ENCODE measurements around the gene CSNK2A2. TPM values are rescaled to one million over a fixed set of nuclear protein-coding genes. Genes with fewer than 3 reads are reported as not detected.

The CSNK2A2 gene
- total and polyA plus RNA-seq, 2 of the 8 experiments (the other 6 are each of a cell fraction or from before 2014, with no cell fraction given), result 37.9 to 128 TPM

DNA sequence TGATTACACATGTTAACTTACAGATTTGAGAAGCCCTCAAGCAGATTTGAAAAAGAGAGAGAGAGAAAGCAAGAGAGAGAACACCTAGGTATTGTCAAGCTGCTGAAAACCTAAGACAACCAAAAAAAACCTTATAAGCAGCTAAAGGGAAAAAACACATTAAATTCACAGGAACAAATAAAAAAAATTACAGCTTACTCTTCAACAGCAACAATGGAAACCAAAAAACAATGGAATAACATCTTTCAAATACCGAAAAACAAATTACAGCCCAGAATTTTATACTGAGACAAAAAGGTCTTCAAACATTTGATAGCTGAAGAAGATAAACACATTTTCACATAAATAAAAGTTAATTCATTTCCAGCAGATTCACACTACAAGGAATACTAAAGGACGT lies 60.3 kb downstream of the CSNK2A2 start:
- H4K8ac ChIP-seq (ENCODE audit: extremely low read depth, insufficient read depth, low read length), result no peak overlapping the region
- H3K79me2 ChIP-seq (ENCODE audit: control insufficient read depth in 1 of 2, insufficient read depth in 2 of 2, low read length in 2 of 2), result no peaks in the 10 kb centered on the region
- 93% methylated on average over 2 of the region's 2 CpGs; no CpG with 5 or more reads in 1 of the 2 experiments for WGBS, 2 experiments (ENCODE audit: extremely low coverage in 1 of 2, insufficient coverage in 1 of 2, insufficient read length in 1 of 2, insufficient replicate concordance in 2 of 2, low coverage in 1 of 2, low lambda C conversion rate in 2 of 2, missing lambda C conversion rate in 1 of 2)
- no peak overlapping the region for H3K4me2 ChIP-seq (ENCODE audit: insufficient read depth in 1 of 2, low read depth in 2 of 2, low read length in 2 of 2)
- no peaks in the 10 kb centered on the region for H3K4me1 ChIP-seq (replicated peaks in 1 of 4; ENCODE audit: control insufficient read depth in 3 of 4, insufficient read depth in 4 of 4, low read length in 3 of 4)
- H3K9me3 ChIP-seq (ENCODE audit: insufficient read depth in 2 of 2, low read depth in 1 of 2, low read length in 1 of 2), result peaks cover 11 to 12% of the 10 kb centered on the region in 2 experiments; a peak in 2 of 4 replicates
- H3K4ac ChIP-seq (replicated peaks; ENCODE audit: insufficient read length, low read depth, low read length), result no peak overlapping the region
- no peaks in the 10 kb centered on the region for H3K27me3 ChIP-seq (replicated peaks in 1 of 4; ENCODE audit: control insufficient read depth in 3 of 4, extremely low read depth in 1 of 4, insufficient read depth in 3 of 4, low read length in 3 of 4)
- H4K91ac ChIP-seq (replicated peaks; ENCODE audit: insufficient read length, low read length), result no peak overlapping the region
- H2BK15ac ChIP-seq (ENCODE audit: low read length), result no peak overlapping the region
- no peaks in the 10 kb centered on the region for H3K79me1 ChIP-seq (ENCODE audit: low read depth, low read length)
- H2BK20ac ChIP-seq (ENCODE audit: low read length), result no peak overlapping the region
- no peak overlapping the region for H4K5ac ChIP-seq (ENCODE audit: insufficient read length, low read depth, low read length)
- no peak overlapping the region for H3K23ac ChIP-seq (ENCODE audit: insufficient read length)
- no peak overlapping the region for H2AFZ ChIP-seq (ENCODE audit: low read length)
- no peaks in the 10 kb centered on the region for H3K36me3 ChIP-seq (ENCODE audit: control insufficient read depth in 2 of 4, insufficient read depth in 4 of 4, low read length in 3 of 4)
- FAIRE-seq (no peak), DNase-seq (ENCODE audit: low read depth in 1 of 2, low spot score in 2 of 2) (no peak)
- POLR2A ChIA-PET (ENCODE audit: partially characterized antibody), result interaction anchor here (0.9 to 1.4 kb wide), 2 partner anchors 9 kb away, joined by 3 read pairs; partner anchors contain the start of gene CFAP20
- no peaks in the 10 kb centered on the region for H3K23me2 ChIP-seq (ENCODE audit: low read depth, low read length)
- H2BK5ac ChIP-seq (ENCODE audit: low read depth, low read length), result no peak overlapping the region
- H2AK5ac ChIP-seq (ENCODE audit: low read depth, low read length), result no peak overlapping the region
- no peak overlapping the region for H2BK12ac ChIP-seq (ENCODE audit: low read depth, low read length)
- H2BK120ac ChIP-seq (replicated peaks; ENCODE audit: low read depth, low read length), result no peak overlapping the region
- no peak overlapping the region for H3K14ac ChIP-seq (ENCODE audit: insufficient read length)
- no peak overlapping the region for H3K56ac ChIP-seq (replicated peaks; ENCODE audit: insufficient read length, low read depth, low read length)
- H3K4me3 ChIP-seq (ENCODE audit: extremely low read depth in 1 of 4, insufficient read depth in 2 of 4, low read depth in 3 of 4, low read length in 4 of 4), result no peak overlapping the region
- CTCF ChIA-PET (ENCODE audit: partially characterized antibody), result interaction anchor here (1.3 to 1.6 kb wide), 3 partner anchors 12 to 105 kb away, joined by 4 to 6 read pairs (median 4); no protein-coding TSS in a partner anchor
- no peak overlapping the region for H3K27ac ChIP-seq (ENCODE audit: low read depth, low read length)
- no peaks in the 10 kb centered on the region for H4K20me1 ChIP-seq (replicated peaks in 1 of 2; ENCODE audit: control insufficient read depth in 1 of 2, insufficient read depth in 2 of 2, low read length in 2 of 2)
- no peak overlapping the region for H3K9ac ChIP-seq (replicated peaks in 1 of 4; ENCODE audit: extremely low read depth in 1 of 4, low read depth in 3 of 4, low read length in 3 of 4)
- H3K18ac ChIP-seq (ENCODE audit: extremely low read depth, low read length), result no peak overlapping the region
- TF ChIP-seq SUZ12 (IDR thresholded peaks at IDR 0.05; ENCODE audit: low read length) (no peak), ASH2L (IDR thresholded peaks at IDR 0.05; ENCODE audit: low read length) (no peak), CHD1 (IDR thresholded peaks at IDR 0.05; ENCODE audit: low read depth, low read length) (no peak), NANOG (IDR thresholded peaks at IDR 0.05; ENCODE audit: insufficient read depth, low read depth, low read length, poor library complexity, severe bottlenecking) (no peak), JUND (IDR thresholded peaks at IDR 0.05; ENCODE audit: low read length) (no peak), POLR2A (IDR thresholded peaks at IDR 0.05; ENCODE audit: control extremely low read depth in 1 of 2, low read depth in 2 of 2, low read length in 2 of 2) (no peak)
- TF ChIP-seq, protein P1, sequence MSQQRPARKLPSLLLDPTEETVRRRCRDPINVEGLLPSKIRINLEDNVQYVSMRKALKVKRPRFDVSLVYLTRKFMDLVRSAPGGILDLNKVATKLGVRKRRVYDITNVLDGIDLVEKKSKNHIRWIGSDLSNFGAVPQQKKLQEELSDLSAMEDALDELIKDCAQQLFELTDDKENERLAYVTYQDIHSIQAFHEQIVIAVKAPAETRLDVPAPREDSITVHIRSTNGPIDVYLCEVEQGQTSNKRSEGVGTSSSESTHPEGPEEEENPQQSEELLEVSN (IDR thresholded peaks at IDR 0.05), result no peak
- TF ChIP-seq, protein P2, sequence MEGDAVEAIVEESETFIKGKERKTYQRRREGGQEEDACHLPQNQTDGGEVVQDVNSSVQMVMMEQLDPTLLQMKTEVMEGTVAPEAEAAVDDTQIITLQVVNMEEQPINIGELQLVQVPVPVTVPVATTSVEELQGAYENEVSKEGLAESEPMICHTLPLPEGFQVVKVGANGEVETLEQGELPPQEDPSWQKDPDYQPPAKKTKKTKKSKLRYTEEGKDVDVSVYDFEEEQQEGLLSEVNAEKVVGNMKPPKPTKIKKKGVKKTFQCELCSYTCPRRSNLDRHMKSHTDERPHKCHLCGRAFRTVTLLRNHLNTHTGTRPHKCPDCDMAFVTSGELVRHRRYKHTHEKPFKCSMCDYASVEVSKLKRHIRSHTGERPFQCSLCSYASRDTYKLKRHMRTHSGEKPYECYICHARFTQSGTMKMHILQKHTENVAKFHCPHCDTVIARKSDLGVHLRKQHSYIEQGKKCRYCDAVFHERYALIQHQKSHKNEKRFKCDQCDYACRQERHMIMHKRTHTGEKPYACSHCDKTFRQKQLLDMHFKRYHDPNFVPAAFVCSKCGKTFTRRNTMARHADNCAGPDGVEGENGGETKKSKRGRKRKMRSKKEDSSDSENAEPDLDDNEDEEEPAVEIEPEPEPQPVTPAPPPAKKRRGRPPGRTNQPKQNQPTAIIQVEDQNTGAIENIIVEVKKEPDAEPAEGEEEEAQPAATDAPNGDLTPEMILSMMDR (IDR thresholded peaks at IDR 0.05; ENCODE audit: control extremely low read depth in 1 of 3, insufficient read depth in 1 of 3, low read depth in 1 of 3, low read length in 3 of 3), result no peak
- TF ChIP-seq, protein P3, sequence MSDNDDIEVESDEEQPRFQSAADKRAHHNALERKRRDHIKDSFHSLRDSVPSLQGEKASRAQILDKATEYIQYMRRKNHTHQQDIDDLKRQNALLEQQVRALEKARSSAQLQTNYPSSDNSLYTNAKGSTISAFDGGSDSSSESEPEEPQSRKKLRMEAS (IDR thresholded peaks at IDR 0.05), result no peak

Data from H1 (cell line).